HCT116 (cell line): Measurements from ENCODE around the gene C11orf91. TPM values are rescaled to one million over a fixed set of nuclear protein-coding genes. Genes with fewer than 3 reads are reported as not detected.

Experiments used
- ATAC-seq: fragments of 200-7000 bp; cut with Tn5 transposase; 2 replicates; pipeline ENCODE4 v1.9.1; 2020; ENCODE audit warnings: mild to moderate bottlenecking, moderate library complexity
- BruUV-seq: library from RNA; stranded (reverse); fragments of 400-500 nt; replicated peaks from 2 replicates; lab custom pipeline; 2021; lab: Mats Ljungman, UMichigan
- CTCF ChIA-PET: fragments of 300-600 bp; sonication (Branson Sonifier 250); formaldehyde crosslinking; loops from one replicate; lab custom pipeline; 2021; ENCODE audit warnings: antibody characterized with exemption; lab: Charles Lee
- POLR2A ChIA-PET: fragments of 300-600, 350-600 bp; sonication (Branson Sonifier 250); formaldehyde crosslinking; loops from one replicate; lab custom pipeline; 2021; ENCODE audit warnings: antibody characterized with exemption; lab: Charles Lee
- RAD21 ChIA-PET, 2 experiments: fragments of 300-600 bp; sonication (Branson Sonifier 250); formaldehyde crosslinking; loops; one replicate each; lab custom pipeline; 2023; ENCODE audit warnings: low total read pairs in 2 of 2; ENCODE audit not compliant: uncharacterized antibody in 2 of 2, unreplicated experiment in 2 of 2, low non-redundant PET in 1 of 2; lab: Charles Lee
- DNase-seq: peaks from one replicate; pipeline ENCODE4 v3.0.0-alpha.2; 2010; ENCODE audit warnings: low read depth, low spot score
- H2AFZ ChIP-seq: fragments of 200-600 bp; shearing (Covaris generic), sonication (generic); 2 replicates; pipeline ENCODE4 v1.6.1; 2017; ENCODE audit warnings: low read depth, mixed run types, mixed read lengths, antibody characterized with exemption, low read length; ENCODE audit not compliant: poor library complexity, severe bottlenecking
- H3K27ac ChIP-seq: 2 replicates; pipeline ENCODE4 v1.5.1; 2012; ENCODE audit warnings: low read depth, low read length
- H3K27me3 ChIP-seq: fragments of 200-600 bp; sonication (generic); 2 replicates; pipeline ENCODE4 v1.6.1; 2016; ENCODE audit warnings: mixed run types, low read length, mixed read lengths; ENCODE audit not compliant: insufficient read depth
- H3K36me3 ChIP-seq, 2 experiments: fragments of 200-500 bp in 1 of 2; fragments of 200-600 bp in 1 of 2; sonication (Bioruptor generic) in 1 of 2; sonication (generic) in 1 of 2; 2 replicates each; pipeline versions ENCODE4 v1.5.1 to v1.6.1; 2014 to 2016; ENCODE audit warnings: low read length in 2 of 2, inconsistent platforms in 1 of 2, mixed read lengths in 1 of 2, mixed run types in 1 of 2; ENCODE audit not compliant: insufficient read depth in 2 of 2, control insufficient read depth in 1 of 2
- H3K4me1 ChIP-seq, 2 experiments: fragments of 200-600 bp in 1 of 2; sonication (generic) in 1 of 2; 2 replicates each; pipeline versions ENCODE4 v1.5.1 to v1.6.1; 2012 to 2017; ENCODE audit warnings: low read length in 2 of 2, inconsistent platforms in 1 of 2, mild to moderate bottlenecking in 1 of 2, mixed read lengths in 1 of 2, mixed run types in 1 of 2, moderate library complexity in 1 of 2; ENCODE audit not compliant: insufficient read depth in 2 of 2, control insufficient read depth in 1 of 2
- H3K4me2 ChIP-seq: fragments of 200-600 bp; sonication (generic); 2 replicates; pipeline ENCODE4 v1.6.1; 2017; ENCODE audit warnings: mixed run types, low read length, mixed read lengths
- H3K4me3 ChIP-seq, 2 experiments: fragments of 200-600 bp in 1 of 2; sonication (generic) in 1 of 2; replicated peaks in 1 of 2; 2 replicates each; pipeline ENCODE4 v1.5.1; 2011 to 2016; ENCODE audit warnings: low read length in 2 of 2, control low read depth in 1 of 2, low read depth in 1 of 2, mild to moderate bottlenecking in 1 of 2, mixed read lengths in 1 of 2, mixed run types in 1 of 2
- H3K79me2 ChIP-seq: fragments of 200-600 bp; sonication (generic); 2 replicates; pipeline ENCODE4 v1.6.1; 2017; ENCODE audit warnings: mild to moderate bottlenecking, mixed run types, low read length, moderate library complexity, mixed read lengths; ENCODE audit not compliant: insufficient read depth
- H3K9ac ChIP-seq: fragments of 200-600 bp; sonication (generic); 2 replicates; pipeline ENCODE4 v1.6.1; 2016; ENCODE audit warnings: low read length, mixed read lengths
- H3K9me2 ChIP-seq: fragments of 200-600 bp; sonication (generic), shearing (Covaris generic); 2 replicates; pipeline ENCODE4 v1.6.1; 2017; ENCODE audit warnings: mixed run types, mild to moderate bottlenecking, moderate library complexity; ENCODE audit not compliant: insufficient read depth
- H3K9me3 ChIP-seq, 2 experiments: fragments of 200-500 bp in 1 of 2; fragments of 200-600 bp in 1 of 2; sonication (Bioruptor generic) in 1 of 2; sonication (generic) in 1 of 2; 2 replicates each; pipeline ENCODE4 v1.6.1; 2014 to 2017; ENCODE audit warnings: low read length in 2 of 2, mixed read lengths in 2 of 2, inconsistent platforms in 1 of 2, low read depth in 1 of 2, mild to moderate bottlenecking in 1 of 2, mixed run types in 1 of 2, moderate library complexity in 1 of 2; ENCODE audit not compliant: control insufficient read depth in 1 of 2, insufficient read depth in 1 of 2
- H4K20me1 ChIP-seq: fragments of 200-600 bp; sonication (generic), shearing (Covaris generic); 2 replicates; pipeline ENCODE4 v1.6.1; 2017; ENCODE audit warnings: mixed run types, mild to moderate bottlenecking, moderate library complexity; ENCODE audit not compliant: insufficient read depth
- ATF3 ChIP-seq: IDR thresholded peaks from 2 replicates; pipeline ENCODE4 v1.6.1; 2012
- CBX3 ChIP-seq: IDR thresholded peaks from 2 replicates; pipeline ENCODE4 v1.6.1; 2012; ENCODE audit warnings: low read depth
- CTCF ChIP-seq, 3 experiments: fragments of 200-600 bp in 1 of 3; sonication (generic) in 1 of 3; IDR thresholded peaks in 2 of 3; conservative IDR thresholded peaks in 1 of 3; 2 replicates each; pipeline ENCODE4 v1.5.1; 2012 to 2017; ENCODE audit warnings: low read depth in 2 of 3, low read length in 2 of 3, antibody characterized with exemption in 1 of 3, borderline replicate concordance in 1 of 3, control low read depth in 1 of 3, mild to moderate bottlenecking in 1 of 3, mixed read lengths in 1 of 3, mixed run types in 1 of 3, moderate library complexity in 1 of 3; ENCODE audit not compliant: insufficient read depth in 1 of 3
- ELF1 ChIP-seq: IDR thresholded peaks from 2 replicates; pipeline ENCODE4 v1.6.1; 2012; ENCODE audit warnings: low read depth, borderline replicate concordance
- EZH2 ChIP-seq: fragments of 200-600 bp; sonication (generic); IDR thresholded peaks from 2 replicates; pipeline ENCODE4 v1.6.1; 2017; ENCODE audit warnings: antibody characterized with exemption, mixed run types
- EZH2phosphoT487 ChIP-seq: fragments of 200-600 bp; IDR thresholded peaks from 2 replicates; pipeline ENCODE4 v1.6.1; 2018; ENCODE audit warnings: antibody characterized with exemption, borderline replicate concordance
- FOSL1 ChIP-seq: IDR thresholded peaks from 2 replicates; pipeline ENCODE4 v1.6.1; 2012; ENCODE audit warnings: low read depth
- JUND ChIP-seq: IDR thresholded peaks from 2 replicates; pipeline ENCODE4 v1.6.1; 2012
- MAX ChIP-seq: IDR thresholded peaks from 2 replicates; pipeline ENCODE4 v1.6.1; 2012
- POLR2A ChIP-seq: IDR thresholded peaks from 2 replicates; pipeline ENCODE4 v1.7.0; 2011; ENCODE audit warnings: borderline replicate concordance; ENCODE audit not compliant: insufficient read depth, insufficient read length; ENCODE audit errors: extremely low read depth
- POLR2AphosphoS5 ChIP-seq: IDR thresholded peaks from 2 replicates; pipeline ENCODE4 v1.6.1; 2011; ENCODE audit warnings: mild to moderate bottlenecking, low read depth, low read length, moderate library complexity
- RAD21 ChIP-seq: IDR thresholded peaks from 2 replicates; pipeline ENCODE4 v1.6.1; 2012; ENCODE audit warnings: low read depth, mild to moderate bottlenecking
- REST ChIP-seq: IDR thresholded peaks from 2 replicates; pipeline ENCODE4 v1.6.1; 2012; ENCODE audit warnings: low read depth
- SIN3A ChIP-seq: IDR thresholded peaks from 2 replicates; pipeline ENCODE4 v1.6.1; 2012; ENCODE audit warnings: low read depth
- SP1 ChIP-seq: IDR thresholded peaks from 2 replicates; pipeline ENCODE4 v1.6.1; 2012; ENCODE audit warnings: low read depth
- SRF ChIP-seq: IDR thresholded peaks from 2 replicates; pipeline ENCODE4 v1.6.1; 2012; ENCODE audit warnings: low read depth
- YY1 ChIP-seq: IDR thresholded peaks from 2 replicates; pipeline ENCODE4 v1.6.1; 2011; ENCODE audit warnings: low read length, low read depth, moderate library complexity, mild to moderate bottlenecking; ENCODE audit not compliant: insufficient replicate concordance; ENCODE audit errors: extremely low read depth
- ZBTB33 ChIP-seq: IDR thresholded peaks from 2 replicates; pipeline ENCODE4 v1.6.1; 2011; ENCODE audit warnings: mild to moderate bottlenecking, low read length, moderate library complexity; ENCODE audit not compliant: insufficient replicate concordance; ENCODE audit errors: extremely low read depth
- ZFX ChIP-seq: fragments of 450-650 bp; IDR thresholded peaks from 2 replicates; pipeline ENCODE4 v1.6.1; 2017
- ZNF274 ChIP-seq: fragments of 200-500 bp; sonication (Bioruptor generic); IDR thresholded peaks from 2 replicates; pipeline ENCODE4 v1.6.1; 2014; ENCODE audit warnings: mild to moderate bottlenecking, low read depth, low read length, inconsistent platforms
- intact Hi-C: fragments of 100-400 bp; cut with micrococcal nuclease; formaldehyde crosslinking; loops from 2 replicates; pipeline ENCODE4 v1.10.0; 2022
- total RNA-seq: library from RNA; stranded (reverse); gene quantifications from one replicate; pipeline ENCODE4 v1.2.1, GENCODE V29; 2021; ENCODE audit not compliant: unreplicated experiment

The C11orf91 gene
- total RNA-seq, 1 experiment from 2014 or later: 0.54 TPM

GRCh38 chr11:33708985-33709384, 8.4 kb upstream of the C11orf91 start:
- RAD21 ChIA-PET: no interaction called here
- Histone ChIP-seq H4K20me1 (no peaks in the 10 kb centered on the region; the same call in 1 of the 2 replicates), H3K9me2 (no peaks in the 10 kb centered on the region), H3K36me3 (peaks cover 22 to 41% of the 10 kb centered on the region in 2 experiments), H3K4me1 (peaks cover 2 to 20% of the 10 kb centered on the region in 2 experiments; a peak in 3 of 4 replicates), H3K27ac (no peak overlapping the region), H2AFZ (no peak overlapping the region), H3K4me3 (no peak overlapping the region), H3K27me3 (no peaks in the 10 kb centered on the region), H3K9ac (no peak overlapping the region), H3K9me3 (no peaks in the 10 kb centered on the region), H3K4me2 (no peak overlapping the region), H3K79me2 (peaks cover 9% of the 10 kb centered on the region; the same call in 1 of the 2 replicates)
- TF ChIP-seq ZFX: no peak
- TF ChIP-seq POLR2A: no peak
- no peak for TF ChIP-seq FOSL1
- no peak for TF ChIP-seq SP1
- TF ChIP-seq CBX3: no peak
- no peak for TF ChIP-seq ZBTB33
- no peak for TF ChIP-seq EZH2phosphoT487
- no peak for TF ChIP-seq ATF3
- TF ChIP-seq POLR2AphosphoS5: no peak
- TF ChIP-seq ZNF274: no peak
- no peak for TF ChIP-seq EZH2
- no peak for TF ChIP-seq SRF
- no peak for TF ChIP-seq MAX
- no peak for TF ChIP-seq YY1
- no peak for TF ChIP-seq REST
- no peak for TF ChIP-seq RAD21
- no peak for TF ChIP-seq JUND
- TF ChIP-seq CTCF (IDR thresholded peaks at IDR 0.05 in 2 of 3, conservative IDR thresholded peaks at IDR 0.05 in 1 of 3; ENCODE audit: borderline replicate concordance in 1 of 3, insufficient read depth in 1 of 3, low read depth in 2 of 3, low read length in 2 of 3): no peak
- TF ChIP-seq ELF1: no peak
- TF ChIP-seq SIN3A: no peak
- ATAC-seq (no peak), DNase-seq (no peak)
- intact Hi-C loops: no loop called here
- no TSS peak for BruUV-seq
- CTCF ChIA-PET: interaction anchor here (1.6 kb wide), 1 partner anchor 8 kb away, joined by 5 read pairs; no protein-coding TSS in a partner anchor
- POLR2A ChIA-PET: no interaction called here
